Measurements from ENCODE around the gene PRSS37.

The PRSS37 gene

DNA sequence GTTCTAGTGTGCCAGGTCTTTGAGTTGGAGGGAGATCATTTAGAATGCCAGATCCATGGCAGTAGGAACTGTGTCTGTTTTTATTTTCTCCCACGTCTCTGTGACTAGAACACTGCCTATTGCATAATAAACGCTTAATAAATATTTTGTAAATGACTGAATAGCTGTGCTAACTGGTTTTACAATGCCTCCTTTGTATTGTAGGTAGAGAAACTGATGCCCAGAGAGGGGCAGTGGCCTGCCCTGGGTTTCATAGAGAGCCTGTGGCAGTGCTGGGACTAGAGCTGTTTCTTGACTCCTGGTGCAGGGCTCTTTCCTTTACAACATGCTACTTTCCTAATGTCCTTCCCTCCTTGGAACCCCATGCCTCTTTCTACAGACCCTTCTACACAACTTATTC, 48.8 kb downstream of the PRSS37 start:
- Histone ChIP-seq H3K27ac (ENCODE audit: low read length) (no peak overlapping the region), H3K9ac (ENCODE audit: low read length in 2 of 2) (no peak overlapping the region), H3K36me3 (ENCODE audit: control insufficient read depth in 2 of 2, insufficient read depth in 2 of 2, low read length in 2 of 2) (peaks cover 7 to 10% of the 10 kb centered on the region in 2 donors), H3K9me3 (ENCODE audit: control insufficient read depth in 2 of 2, low read length in 2 of 2) (no peaks in the 10 kb centered on the region), H3K4me3 (ENCODE audit: low read length in 2 of 2) (no peak overlapping the region), H3K27me3 (ENCODE audit: control insufficient read depth in 1 of 2, insufficient read depth in 2 of 2, low read length in 2 of 2) (no peaks in the 10 kb centered on the region), H3K4me1 (ENCODE audit: control insufficient read depth, insufficient read depth, low read length) (no peaks in the 10 kb centered on the region)

DNA sequence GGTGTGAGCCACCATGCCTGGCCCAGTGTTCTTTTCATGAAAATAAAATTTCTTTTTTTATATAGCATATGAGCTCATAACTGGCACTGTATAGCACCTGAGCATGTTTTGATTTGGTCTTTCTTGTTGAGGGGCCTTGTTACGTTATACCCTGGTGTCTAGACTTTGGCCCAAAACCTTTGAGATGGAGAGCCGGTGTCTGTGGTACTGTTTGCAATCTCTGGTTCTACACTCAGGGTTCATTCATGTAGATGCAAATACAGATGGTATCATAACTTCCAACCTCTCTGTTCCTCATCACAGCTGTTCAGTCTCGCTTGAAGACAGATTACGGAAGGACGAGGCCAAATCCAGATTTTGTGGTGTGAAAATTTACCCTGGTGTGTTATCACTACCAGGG, 51.4 kb downstream of the PRSS37 start, which contains the start of gene TAS2R5:
TAS2R5 (plus strand) TSS at position 301 of the 400 bp plus-strand sequence. CDS start 145 bp downstream, outside the sequence.
- no peaks in the 10 kb centered on the region for H3K27me3 ChIP-seq (ENCODE audit: control insufficient read depth in 1 of 2, insufficient read depth in 2 of 2, low read length in 2 of 2)
- H3K36me3 ChIP-seq (ENCODE audit: control insufficient read depth in 2 of 2, insufficient read depth in 2 of 2, low read length in 2 of 2), result peaks cover 7 to 10% of the 10 kb centered on the region in 2 donors
- H3K27ac ChIP-seq (ENCODE audit: low read length), result no peak within 1 kb of the TSS
- no peaks in the 10 kb centered on the region for H3K9me3 ChIP-seq (ENCODE audit: control insufficient read depth in 2 of 2, low read length in 2 of 2)
- H3K4me3 ChIP-seq (ENCODE audit: low read length in 2 of 2), result no peak within 1 kb of the TSS
- no peaks in the 10 kb centered on the region for H3K4me1 ChIP-seq (ENCODE audit: control insufficient read depth, insufficient read depth, low read length)
- H3K9ac ChIP-seq (ENCODE audit: low read length in 2 of 2), result no peak within 1 kb of the TSS

GRCh38 chr7:141788296-141788695, 53.0 kb downstream of the PRSS37 start:
- Histone ChIP-seq H3K36me3 (ENCODE audit: control insufficient read depth in 2 of 2, insufficient read depth in 2 of 2, low read length in 2 of 2) (peaks cover 7 to 10% of the 10 kb centered on the region in 2 donors), H3K4me3 (ENCODE audit: low read length in 2 of 2) (no peak overlapping the region), H3K9me3 (ENCODE audit: control insufficient read depth in 2 of 2, low read length in 2 of 2) (no peaks in the 10 kb centered on the region), H3K4me1 (ENCODE audit: control insufficient read depth, insufficient read depth, low read length) (no peaks in the 10 kb centered on the region), H3K9ac (ENCODE audit: low read length in 2 of 2) (no peak overlapping the region), H3K27ac (ENCODE audit: low read length) (no peak overlapping the region), H3K27me3 (ENCODE audit: control insufficient read depth in 1 of 2, insufficient read depth in 2 of 2, low read length in 2 of 2) (no peaks in the 10 kb centered on the region)
